ENCODE data around the gene MIAT.

MIAT gene

DNA sequence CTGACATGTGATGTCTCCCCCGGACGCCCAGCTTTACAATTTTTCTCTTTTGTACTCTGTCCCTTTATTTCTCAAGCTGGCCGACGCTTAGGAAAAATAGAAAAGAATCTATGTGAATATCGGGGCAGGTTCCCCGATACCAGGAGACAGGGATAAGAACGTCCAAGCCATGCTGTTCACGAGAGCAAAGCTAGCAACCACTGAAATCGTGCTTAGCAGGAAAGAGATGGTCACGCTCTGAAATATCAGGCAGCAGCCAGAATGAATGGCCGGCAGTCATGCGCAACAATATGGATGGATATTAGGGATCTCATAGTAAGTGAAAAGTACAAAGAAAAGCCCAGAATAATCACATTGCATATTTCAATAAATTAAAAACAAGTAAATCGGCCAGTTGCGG, 43.1 kb upstream of the MIAT start:
- TF ChIP-seq, protein P1, sequence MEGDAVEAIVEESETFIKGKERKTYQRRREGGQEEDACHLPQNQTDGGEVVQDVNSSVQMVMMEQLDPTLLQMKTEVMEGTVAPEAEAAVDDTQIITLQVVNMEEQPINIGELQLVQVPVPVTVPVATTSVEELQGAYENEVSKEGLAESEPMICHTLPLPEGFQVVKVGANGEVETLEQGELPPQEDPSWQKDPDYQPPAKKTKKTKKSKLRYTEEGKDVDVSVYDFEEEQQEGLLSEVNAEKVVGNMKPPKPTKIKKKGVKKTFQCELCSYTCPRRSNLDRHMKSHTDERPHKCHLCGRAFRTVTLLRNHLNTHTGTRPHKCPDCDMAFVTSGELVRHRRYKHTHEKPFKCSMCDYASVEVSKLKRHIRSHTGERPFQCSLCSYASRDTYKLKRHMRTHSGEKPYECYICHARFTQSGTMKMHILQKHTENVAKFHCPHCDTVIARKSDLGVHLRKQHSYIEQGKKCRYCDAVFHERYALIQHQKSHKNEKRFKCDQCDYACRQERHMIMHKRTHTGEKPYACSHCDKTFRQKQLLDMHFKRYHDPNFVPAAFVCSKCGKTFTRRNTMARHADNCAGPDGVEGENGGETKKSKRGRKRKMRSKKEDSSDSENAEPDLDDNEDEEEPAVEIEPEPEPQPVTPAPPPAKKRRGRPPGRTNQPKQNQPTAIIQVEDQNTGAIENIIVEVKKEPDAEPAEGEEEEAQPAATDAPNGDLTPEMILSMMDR (IDR thresholded peaks at IDR 0.05; ENCODE audit: insufficient read depth, low read length, poor library complexity, severe bottlenecking) = no peak
- TF ChIP-seq EZH2phosphoT487 (conservative IDR thresholded peaks at IDR 0.05; ENCODE audit: low read length) = no peak
- no peaks in the 10 kb centered on the region for H3F3A ChIP-seq (ENCODE audit: insufficient read depth)
- H3K4me2 ChIP-seq (ENCODE audit: low read depth, low read length, poor library complexity, severe bottlenecking) = no peak overlapping the region

DNA sequence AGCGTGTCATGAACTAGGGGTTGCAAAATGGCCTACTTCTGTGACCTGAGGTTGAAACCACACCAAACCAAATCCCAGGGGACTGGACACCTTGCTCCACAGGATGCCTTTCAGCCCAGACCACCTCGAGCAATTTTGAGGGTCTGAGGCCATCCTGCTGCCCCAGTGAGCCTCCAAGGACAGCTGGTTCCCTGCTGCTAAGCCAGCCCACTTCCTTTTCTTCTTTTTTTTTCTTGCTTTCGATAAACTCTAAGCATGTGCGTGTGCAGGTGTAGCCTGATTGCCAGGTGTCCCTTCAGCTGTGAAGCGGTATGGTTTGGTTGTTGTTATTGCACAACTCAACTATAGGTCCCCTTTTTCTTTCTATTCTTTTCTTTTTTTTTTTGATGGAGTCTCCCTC, 42.2 kb upstream of the MIAT start:
- H3K9me2 ChIP-seq (replicated peaks; ENCODE audit: insufficient read depth, low read length) = no peaks in the 10 kb centered on the region
- no peak overlapping the region for H3K4me3 ChIP-seq (ENCODE audit: insufficient read depth, low read length, poor library complexity, severe bottlenecking)
- H3F3A ChIP-seq (ENCODE audit: insufficient read depth) = no peaks in the 10 kb centered on the region
- no peaks in the 10 kb centered on the region for H4K20me1 ChIP-seq (ENCODE audit: low read depth, low read length)
- H3K79me2 ChIP-seq (ENCODE audit: insufficient read depth, low read length) = no peaks in the 10 kb centered on the region
- H3K27ac ChIP-seq (ENCODE audit: low read depth, low read length) = no peak overlapping the region
- no peak overlapping the region for H3K4me2 ChIP-seq (ENCODE audit: low read depth, low read length, poor library complexity, severe bottlenecking)
- H3K27me3 ChIP-seq (ENCODE audit: low read length) = no peaks in the 10 kb centered on the region
- H3K9me3 ChIP-seq (ENCODE audit: insufficient read depth, low read length) = no peaks in the 10 kb centered on the region
- H3K36me3 ChIP-seq (ENCODE audit: low read length) = no peaks in the 10 kb centered on the region
- no peak for TF ChIP-seq EZH2phosphoT487 (conservative IDR thresholded peaks at IDR 0.05; ENCODE audit: low read length)
- TF ChIP-seq, protein P1 (IDR thresholded peaks at IDR 0.05; ENCODE audit: insufficient read depth, low read length, poor library complexity, severe bottlenecking) = no peak
- no peak overlapping the region for H3K9ac ChIP-seq (ENCODE audit: low read length)
- H2AFZ ChIP-seq (ENCODE audit: low read depth, low read length, severe bottlenecking) = no peak overlapping the region

More for the DNA sequence above, 43.1 kb upstream of the MIAT start:
- Histone ChIP-seq H3K4me3 (ENCODE audit: insufficient read depth, low read length, poor library complexity, severe bottlenecking) (no peak overlapping the region), H4K20me1 (ENCODE audit: low read depth, low read length) (no peaks in the 10 kb centered on the region), H3K9me3 (ENCODE audit: insufficient read depth, low read length) (no peaks in the 10 kb centered on the region), H3K9me2 (replicated peaks; ENCODE audit: insufficient read depth, low read length) (no peaks in the 10 kb centered on the region), H3K9ac (ENCODE audit: low read length) (no peak overlapping the region), H3K36me3 (ENCODE audit: low read length) (no peaks in the 10 kb centered on the region), H3K27me3 (ENCODE audit: low read length) (no peaks in the 10 kb centered on the region), H3K79me2 (ENCODE audit: insufficient read depth, low read length) (no peaks in the 10 kb centered on the region), H2AFZ (ENCODE audit: low read depth, low read length, severe bottlenecking) (no peak overlapping the region), H3K27ac (ENCODE audit: low read depth, low read length) (no peak overlapping the region)

- Histone ChIP-seq H3K36me3 (ENCODE audit: low read length) (no peaks in the 10 kb centered on the region), H3F3A (ENCODE audit: insufficient read depth) (no peaks in the 10 kb centered on the region), H3K27ac (ENCODE audit: low read depth, low read length) (no peak overlapping the region), H3K9me3 (ENCODE audit: insufficient read depth, low read length) (no peaks in the 10 kb centered on the region), H2AFZ (ENCODE audit: low read depth, low read length, severe bottlenecking) (no peak overlapping the region), H3K79me2 (ENCODE audit: insufficient read depth, low read length) (no peaks in the 10 kb centered on the region), H3K9ac (ENCODE audit: low read length) (no peak overlapping the region), H3K4me3 (ENCODE audit: insufficient read depth, low read length, poor library complexity, severe bottlenecking) (no peak overlapping the region), H3K9me2 (replicated peaks; ENCODE audit: insufficient read depth, low read length) (no peaks in the 10 kb centered on the region), H4K20me1 (ENCODE audit: low read depth, low read length) (no peaks in the 10 kb centered on the region), H3K27me3 (ENCODE audit: low read length) (no peaks in the 10 kb centered on the region), H3K4me2 (ENCODE audit: low read depth, low read length, poor library complexity, severe bottlenecking) (no peak overlapping the region)
- no peak for TF ChIP-seq EZH2phosphoT487 (conservative IDR thresholded peaks at IDR 0.05; ENCODE audit: low read length)
- TF ChIP-seq, protein P1 (IDR thresholded peaks at IDR 0.05; ENCODE audit: insufficient read depth, low read length, poor library complexity, severe bottlenecking) = no peak
Measured at GRCh38 chr22:26615830-26616435, 41.5 kb upstream of the MIAT start.
